GM21381 (cell line): ENCODE results near the gene AAGAB.
"Not testable (repeated sequence)": the region's sequence is repeated elsewhere in the genome, so short reads cannot be mapped to it uniquely, and the experiment has no call there.

ENCODE experiments used
- ATAC-seq: cut with Tn5 transposase; IDR thresholded peaks from one replicate; pipeline ENCODE4 v1.9.1; 2021; ENCODE audit warnings: mild to moderate bottlenecking, moderate library complexity; ENCODE audit not compliant: unreplicated experiment

AAGAB gene

GRCh38 chr15:67154249-67154648 is 100.2 kb downstream of the AAGAB start:
- ATAC-seq = no peak

GRCh38 chr15:67153044-67153443 is 101.4 kb downstream of the AAGAB start:
- not testable (repeated sequence) for ATAC-seq

GRCh38 chr15:67152429-67152828 is 102.0 kb downstream of the AAGAB start:
- no peak for ATAC-seq
